HG03378 (cell line): ENCODE results near the gene CTAGE6.
"Not testable (repeated sequence)": the region's sequence is repeated elsewhere in the genome, so short reads cannot be mapped to it uniquely, and the experiment has no call there.

Source experiments
- ATAC-seq: cut with Tn5 transposase; IDR thresholded peaks from one replicate; pipeline ENCODE4 v1.9.1; 2021; ENCODE audit warnings: mild to moderate bottlenecking, moderate library complexity; ENCODE audit not compliant: unreplicated experiment

The CTAGE6 gene

GRCh38 chr7:143757596-143757995, at the start of gene CTAGE6:
Gene CTAGE6 (minus strand): TSS chr7:143757696. CDS start chr7:143757658, 38 bp downstream.
- not testable (repeated sequence) for ATAC-seq

GRCh38 chr7:143806664-143807071, 49.2 kb upstream of the CTAGE6 start:
- not testable (repeated sequence) for ATAC-seq

GRCh38 chr7:143797896-143798290, 40.4 kb upstream of the CTAGE6 start:
- ATAC-seq = not testable (repeated sequence)

GRCh38 chr7:143797119-143797895, 39.8 kb upstream of the CTAGE6 start:
- not testable (repeated sequence) for ATAC-seq

GRCh38 chr7:143795653-143796052, 38.2 kb upstream of the CTAGE6 start:
- not testable (repeated sequence) for ATAC-seq

- not testable (repeated sequence) for ATAC-seq
These were observed 35.1 kb upstream of the CTAGE6 start for GRCh38 chr7:143792633-143793032.

GRCh38 chr7:143785415-143786182, 28.1 kb upstream of the CTAGE6 start:
- ATAC-seq = not testable (repeated sequence)

- ATAC-seq = not testable (repeated sequence)
These were observed 22.1 kb upstream of the CTAGE6 start for GRCh38 chr7:143779591-143779990.

GRCh38 chr7:143772738-143773468, 15.4 kb upstream of the CTAGE6 start:
- ATAC-seq = not testable (repeated sequence)

- ATAC-seq = not testable (repeated sequence)
These were observed 10.0 kb upstream of the CTAGE6 start for GRCh38 chr7:143767531-143767930.

GRCh38 chr7:143765678-143766077, 8.2 kb upstream of the CTAGE6 start:
- ATAC-seq = peak; percentile 48

GRCh38 chr7:143763065-143763464, 5.6 kb upstream of the CTAGE6 start:
- not testable (repeated sequence) for ATAC-seq

- ATAC-seq = not testable (repeated sequence)
These were observed 12.2 kb downstream of the CTAGE6 start for GRCh38 chr7:143745340-143745739.

- ATAC-seq = peak; percentile 79
These were observed 20.3 kb downstream of the CTAGE6 start for GRCh38 chr7:143737037-143737819.

GRCh38 chr7:143735962-143736361, 21.5 kb downstream of the CTAGE6 start:
- no peak for ATAC-seq

- no peak for ATAC-seq
These were observed 23.6 kb downstream of the CTAGE6 start for GRCh38 chr7:143733876-143734275.

- ATAC-seq = no peak
These were observed 29.1 kb downstream of the CTAGE6 start for GRCh38 chr7:143728333-143728862.

- peak; percentile 84 for ATAC-seq
These were observed 29.9 kb downstream of the CTAGE6 start for GRCh38 chr7:143727561-143727960.

- ATAC-seq = not testable (repeated sequence)
These were observed 31.4 kb downstream of the CTAGE6 start for GRCh38 chr7:143726143-143726542.

- not testable (repeated sequence) for ATAC-seq
These were observed 37.2 kb downstream of the CTAGE6 start for GRCh38 chr7:143720335-143720734.
